ENCODE data around the gene TAS2R60.

The TAS2R60 gene

GRCh38 chr7:143492043-143492471 lies 48.8 kb downstream of the TAS2R60 start:
- TF ChIP-seq, protein P1, sequence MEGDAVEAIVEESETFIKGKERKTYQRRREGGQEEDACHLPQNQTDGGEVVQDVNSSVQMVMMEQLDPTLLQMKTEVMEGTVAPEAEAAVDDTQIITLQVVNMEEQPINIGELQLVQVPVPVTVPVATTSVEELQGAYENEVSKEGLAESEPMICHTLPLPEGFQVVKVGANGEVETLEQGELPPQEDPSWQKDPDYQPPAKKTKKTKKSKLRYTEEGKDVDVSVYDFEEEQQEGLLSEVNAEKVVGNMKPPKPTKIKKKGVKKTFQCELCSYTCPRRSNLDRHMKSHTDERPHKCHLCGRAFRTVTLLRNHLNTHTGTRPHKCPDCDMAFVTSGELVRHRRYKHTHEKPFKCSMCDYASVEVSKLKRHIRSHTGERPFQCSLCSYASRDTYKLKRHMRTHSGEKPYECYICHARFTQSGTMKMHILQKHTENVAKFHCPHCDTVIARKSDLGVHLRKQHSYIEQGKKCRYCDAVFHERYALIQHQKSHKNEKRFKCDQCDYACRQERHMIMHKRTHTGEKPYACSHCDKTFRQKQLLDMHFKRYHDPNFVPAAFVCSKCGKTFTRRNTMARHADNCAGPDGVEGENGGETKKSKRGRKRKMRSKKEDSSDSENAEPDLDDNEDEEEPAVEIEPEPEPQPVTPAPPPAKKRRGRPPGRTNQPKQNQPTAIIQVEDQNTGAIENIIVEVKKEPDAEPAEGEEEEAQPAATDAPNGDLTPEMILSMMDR (IDR thresholded peaks at IDR 0.05; ENCODE audit: borderline replicate concordance, insufficient read depth, low read depth, low read length) = no peak
- H3K4me3 ChIP-seq (ENCODE audit: low read depth, low read length) = no peak overlapping the region

DNA sequence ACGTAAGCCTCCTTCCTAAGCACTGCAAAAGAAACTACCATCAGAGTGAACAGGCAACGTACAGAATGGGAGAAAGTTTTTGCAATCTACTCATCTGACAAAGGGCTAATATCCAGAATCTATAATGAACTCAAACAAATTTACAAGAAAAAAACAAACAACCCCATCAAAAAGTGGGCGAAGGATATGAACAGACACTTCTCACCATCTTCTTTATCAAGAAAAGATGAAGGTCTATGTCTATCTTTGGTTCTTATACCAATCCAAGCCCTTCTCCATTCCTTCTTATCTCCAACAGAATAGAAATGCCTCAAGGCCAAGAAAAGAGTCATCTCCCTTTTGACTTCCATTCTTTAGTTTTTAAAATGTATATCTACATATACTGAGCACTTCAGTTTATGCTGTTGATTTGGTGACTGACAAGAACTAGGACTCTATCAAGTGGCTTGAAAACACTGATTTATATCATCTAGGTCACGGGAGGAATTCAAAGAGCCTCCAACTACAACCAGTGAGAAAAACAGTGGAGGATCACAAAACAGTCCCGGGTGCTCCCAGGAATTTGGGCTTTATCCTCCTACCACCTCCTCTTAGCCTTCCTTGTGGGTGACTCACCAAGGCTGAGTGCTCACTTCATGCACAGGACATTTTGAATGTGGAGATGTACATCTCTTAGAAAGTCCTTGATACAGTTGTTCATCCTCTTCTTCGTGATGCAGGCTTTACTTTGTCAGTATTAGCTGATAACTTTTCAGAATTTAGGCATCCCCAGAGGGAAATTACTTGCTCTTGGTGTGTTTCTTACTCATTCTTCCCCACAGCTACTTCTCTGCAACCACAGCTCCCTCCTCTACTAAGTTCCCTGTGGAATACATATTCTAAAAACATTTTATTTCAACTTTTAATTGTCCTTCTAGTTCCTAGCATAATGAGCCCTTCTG lies 49.8 kb downstream of the TAS2R60 start:
- TF ChIP-seq, protein P1 (IDR thresholded peaks at IDR 0.05; ENCODE audit: borderline replicate concordance, insufficient read depth, low read depth, low read length) = no peak
- no peak overlapping the region for H3K4me3 ChIP-seq (ENCODE audit: low read depth, low read length)

DNA sequence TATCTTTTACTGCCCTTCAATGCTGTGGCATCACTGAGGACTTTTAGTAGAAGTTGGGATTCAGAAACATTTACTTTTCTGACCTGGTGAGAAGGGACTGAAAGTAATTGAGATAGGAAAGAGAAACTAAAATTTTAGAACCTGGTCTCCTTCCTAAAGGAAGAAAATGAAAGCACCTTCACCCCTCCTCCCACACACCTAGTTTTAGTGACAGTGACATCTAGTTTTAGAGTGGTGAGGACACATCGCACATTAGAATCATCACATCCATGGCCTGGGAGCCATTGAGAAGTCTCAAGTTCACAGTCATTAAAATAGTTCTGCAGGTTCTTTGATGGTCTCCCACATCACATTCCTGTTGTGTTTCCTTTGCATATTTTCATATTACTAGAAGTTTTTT lies 50.5 kb downstream of the TAS2R60 start:
- TF ChIP-seq, protein P1 (IDR thresholded peaks at IDR 0.05; ENCODE audit: borderline replicate concordance, insufficient read depth, low read depth, low read length) = no peak
- H3K4me3 ChIP-seq (ENCODE audit: low read depth, low read length) = no peak overlapping the region

Data from GM12875 (cell line).